HepG2 (cell line): ENCODE data around the gene APOC1. TPM values are rescaled to one million over a fixed set of nuclear protein-coding genes. Genes with fewer than 3 reads are reported as not detected.
A peak's percentile ranks its signal among the peaks of the same experiment; 100 is the strongest.

Source experiments
- SNAPC2 ChIP-seq: sonication (generic); formaldehyde crosslinking; IDR thresholded peaks from 2 replicates; pipeline ENCODE4 v1.8.1; 2022; ENCODE audit warnings: mild to moderate bottlenecking, missing genetic modification reagents
- SRSF9 ChIP-seq: fragments of 200-400 bp; formaldehyde crosslinking; IDR thresholded peaks from 2 replicates; pipeline ENCODE4 v1.6.1; 2018; ENCODE audit warnings: borderline replicate concordance, mild to moderate bottlenecking, low read depth, low read length; ENCODE audit not compliant: insufficient read depth, poor library complexity, severe bottlenecking
- SSRP1 ChIP-seq: IDR thresholded peaks from 2 replicates; pipeline ENCODE4 v1.6.1; 2016; ENCODE audit warnings: control low read depth
- TCF7 ChIP-seq: sonication (generic); IDR thresholded peaks from 2 replicates; pipeline ENCODE4 v1.6.1; 2016; ENCODE audit warnings: antibody characterized with exemption, low read depth
- THAP11 ChIP-seq: IDR thresholded peaks from 2 replicates; pipeline ENCODE4 v1.6.1; 2016; ENCODE audit warnings: missing biosample characterization, missing genetic modification reagents
- ZNF24 ChIP-seq: fragments of 450-650 bp; IDR thresholded peaks from 2 replicates; pipeline ENCODE4 v1.6.1; 2017; ENCODE audit warnings: antibody characterized with exemption, mild to moderate bottlenecking
- ZNF678 ChIP-seq: sonication (generic); formaldehyde crosslinking; IDR thresholded peaks from 2 replicates; pipeline ENCODE4 v1.4.0; 2020; ENCODE audit warnings: mild to moderate bottlenecking, missing genetic modification reagents
- polyA plus RNA-seq, 8 experiments: library from polyadenylated mRNA; depleted of rRNA in 3 of 8; stranded (reverse) in 7 of 8; unstranded in 1 of 8; fragments of >200 nt; fragmentation: Illumina TruSeq in 4 of 8; extraction: Trizol in 4 of 8; gene quantifications; 2 replicates each; pipeline versions ENCODE4 v1.2.1 to v1.2.3, GENCODE V29; 2011 to 2016; ENCODE audit warnings: low read depth in 4 of 8, missing spikeins in 1 of 8, mixed read lengths in 1 of 8; ENCODE audit not compliant: insufficient read depth in 1 of 8
- total RNA-seq, 5 experiments: library from RNA; depleted of rRNA; stranded (reverse); fragments of >200 nt; fragmentation: Illumina TruSeq; extraction: Trizol; gene quantifications; 2 replicates each; pipeline ENCODE4 v1.2.3, GENCODE V29; 2016; ENCODE audit warnings: low read depth in 1 of 5
- TF ChIP-seq, protein P1 (sequence below): conservative IDR thresholded peaks from 2 replicates; pipeline ENCODE4 v1.6.1; 2018; ENCODE audit warnings: missing genetic modification reagents
- TF ChIP-seq, protein P2 (sequence below), 2 experiments: sonication (generic) in 1 of 2; formaldehyde crosslinking in 1 of 2; IDR thresholded peaks; 2 replicates each; pipeline versions ENCODE4 v1.4.0 to v1.6.1; 2018 to 2020; ENCODE audit warnings: missing genetic modification reagents in 2 of 2, borderline replicate concordance in 1 of 2, low read depth in 1 of 2, mild to moderate bottlenecking in 1 of 2, missing biosample characterization in 1 of 2
- TF ChIP-seq, protein P3 (sequence below): sonication (generic); formaldehyde crosslinking; IDR thresholded peaks from 2 replicates; pipeline ENCODE4 v1.8.0; 2022; ENCODE audit warnings: mild to moderate bottlenecking, missing genetic modification reagents, borderline replicate concordance
- TF ChIP-seq, protein P4 (sequence below): sonication (generic); formaldehyde crosslinking; IDR thresholded peaks from 2 replicates; pipeline ENCODE4 v1.4.0; 2020; ENCODE audit warnings: low read depth, mild to moderate bottlenecking, missing genetic modification reagents
- TF ChIP-seq, protein P5 (sequence below): sonication (generic); formaldehyde crosslinking; IDR thresholded peaks from 2 replicates; pipeline ENCODE4 v1.8.0; 2022; ENCODE audit warnings: mild to moderate bottlenecking, missing genetic modification reagents; ENCODE audit not compliant: insufficient replicate concordance
- TF ChIP-seq, protein P6 (sequence below): IDR thresholded peaks from 2 replicates; pipeline ENCODE4 v1.4.0; 2020; ENCODE audit warnings: mild to moderate bottlenecking, missing genetic modification reagents
- TF ChIP-seq, protein P7 (sequence below): sonication (generic); formaldehyde crosslinking; IDR thresholded peaks from 2 replicates; pipeline ENCODE4 v1.5.0; 2020; ENCODE audit warnings: missing genetic modification reagents

APOC1 gene
- total and polyA plus RNA-seq, 2 of the 13 experiments (the other 11 are each of a cell fraction or from before 2014, with no cell fraction given): 600 to 1,235 TPM

DNA sequence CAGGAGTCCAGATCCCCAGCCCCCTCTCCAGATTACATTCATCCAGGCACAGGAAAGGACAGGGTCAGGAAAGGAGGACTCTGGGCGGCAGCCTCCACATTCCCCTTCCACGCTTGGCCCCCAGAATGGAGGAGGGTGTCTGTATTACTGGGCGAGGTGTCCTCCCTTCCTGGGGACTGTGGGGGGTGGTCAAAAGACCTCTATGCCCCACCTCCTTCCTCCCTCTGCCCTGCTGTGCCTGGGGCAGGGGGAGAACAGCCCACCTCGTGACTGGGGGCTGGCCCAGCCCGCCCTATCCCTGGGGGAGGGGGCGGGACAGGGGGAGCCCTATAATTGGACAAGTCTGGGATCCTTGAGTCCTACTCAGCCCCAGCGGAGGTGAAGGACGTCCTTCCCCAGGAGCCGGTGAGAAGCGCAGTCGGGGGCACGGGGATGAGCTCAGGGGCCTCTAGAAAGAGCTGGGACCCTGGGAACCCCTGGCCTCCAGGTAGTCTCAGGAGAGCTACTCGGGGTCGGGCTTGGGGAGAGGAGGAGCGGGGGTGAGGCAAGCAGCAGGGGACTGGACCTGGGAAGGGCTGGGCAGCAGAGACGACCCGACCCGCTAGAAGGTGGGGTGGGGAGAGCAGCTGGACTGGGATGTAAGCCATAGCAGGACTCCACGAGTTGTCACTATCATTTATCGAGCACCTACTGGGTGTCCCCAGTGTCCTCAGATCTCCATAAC lies 8.8 kb upstream of the APOC1 start, which contains the start of gene APOE (continued):
- TF ChIP-seq SRSF9: no peak
- TF ChIP-seq TCF7: no peak
- TF ChIP-seq, protein P1, sequence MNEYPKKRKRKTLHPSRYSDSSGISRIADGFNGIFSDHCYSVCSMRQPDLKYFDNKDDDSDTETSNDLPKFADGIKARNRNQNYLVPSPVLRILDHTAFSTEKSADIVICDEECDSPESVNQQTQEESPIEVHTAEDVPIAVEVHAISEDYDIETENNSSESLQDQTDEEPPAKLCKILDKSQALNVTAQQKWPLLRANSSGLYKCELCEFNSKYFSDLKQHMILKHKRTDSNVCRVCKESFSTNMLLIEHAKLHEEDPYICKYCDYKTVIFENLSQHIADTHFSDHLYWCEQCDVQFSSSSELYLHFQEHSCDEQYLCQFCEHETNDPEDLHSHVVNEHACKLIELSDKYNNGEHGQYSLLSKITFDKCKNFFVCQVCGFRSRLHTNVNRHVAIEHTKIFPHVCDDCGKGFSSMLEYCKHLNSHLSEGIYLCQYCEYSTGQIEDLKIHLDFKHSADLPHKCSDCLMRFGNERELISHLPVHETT (CRISPR knock-in tag): no peak
- TF ChIP-seq, protein P2, sequence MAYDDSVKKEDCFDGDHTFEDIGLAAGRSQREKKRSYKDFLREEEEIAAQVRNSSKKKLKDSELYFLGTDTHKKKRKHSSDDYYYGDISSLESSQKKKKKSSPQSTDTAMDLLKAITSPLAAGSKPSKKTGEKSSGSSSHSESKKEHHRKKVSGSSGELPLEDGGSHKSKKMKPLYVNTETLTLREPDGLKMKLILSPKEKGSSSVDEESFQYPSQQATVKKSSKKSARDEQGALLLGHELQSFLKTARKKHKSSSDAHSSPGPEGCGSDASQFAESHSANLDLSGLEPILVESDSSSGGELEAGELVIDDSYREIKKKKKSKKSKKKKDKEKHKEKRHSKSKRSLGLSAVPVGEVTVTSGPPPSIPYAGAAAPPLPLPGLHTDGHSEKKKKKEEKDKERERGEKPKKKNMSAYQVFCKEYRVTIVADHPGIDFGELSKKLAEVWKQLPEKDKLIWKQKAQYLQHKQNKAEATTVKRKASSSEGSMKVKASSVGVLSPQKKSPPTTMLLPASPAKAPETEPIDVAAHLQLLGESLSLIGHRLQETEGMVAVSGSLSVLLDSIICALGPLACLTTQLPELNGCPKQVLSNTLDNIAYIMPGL (CRISPR knock-in tag; IDR thresholded peaks at IDR 0.05; ENCODE audit: borderline replicate concordance in 1 of 2, low read depth in 1 of 2): peak; percentile 23 to 50; a peak in 2 of 4 replicates
- TF ChIP-seq THAP11 (CRISPR knock-in tag): peak; percentile 29; the same call in 1 of the 2 replicates
- TF ChIP-seq, protein P3, sequence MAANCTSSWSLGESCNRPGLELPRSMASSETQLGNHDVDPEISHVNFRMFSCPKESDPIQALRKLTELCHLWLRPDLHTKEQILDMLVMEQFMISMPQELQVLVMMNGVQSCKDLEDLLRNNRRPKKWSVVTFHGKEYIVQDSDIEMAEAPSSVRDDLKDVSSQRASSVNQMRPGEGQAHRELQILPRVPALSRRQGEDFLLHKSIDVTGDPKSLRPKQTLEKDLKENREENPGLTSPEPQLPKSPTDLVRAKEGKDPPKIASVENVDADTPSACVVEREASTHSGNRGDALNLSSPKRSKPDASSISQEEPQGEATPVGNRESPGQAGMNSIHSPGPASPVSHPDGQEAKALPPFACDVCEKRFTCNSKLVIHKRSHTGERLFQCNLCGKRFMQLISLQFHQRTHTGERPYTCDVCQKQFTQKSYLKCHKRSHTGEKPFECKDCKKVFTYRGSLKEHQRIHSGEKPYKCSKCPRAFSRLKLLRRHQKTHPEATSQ (CRISPR knock-in tag): no peak
- TF ChIP-seq SSRP1 (CRISPR knock-in tag): no peak
- TF ChIP-seq ZNF24: no peak
- TF ChIP-seq, protein P4, sequence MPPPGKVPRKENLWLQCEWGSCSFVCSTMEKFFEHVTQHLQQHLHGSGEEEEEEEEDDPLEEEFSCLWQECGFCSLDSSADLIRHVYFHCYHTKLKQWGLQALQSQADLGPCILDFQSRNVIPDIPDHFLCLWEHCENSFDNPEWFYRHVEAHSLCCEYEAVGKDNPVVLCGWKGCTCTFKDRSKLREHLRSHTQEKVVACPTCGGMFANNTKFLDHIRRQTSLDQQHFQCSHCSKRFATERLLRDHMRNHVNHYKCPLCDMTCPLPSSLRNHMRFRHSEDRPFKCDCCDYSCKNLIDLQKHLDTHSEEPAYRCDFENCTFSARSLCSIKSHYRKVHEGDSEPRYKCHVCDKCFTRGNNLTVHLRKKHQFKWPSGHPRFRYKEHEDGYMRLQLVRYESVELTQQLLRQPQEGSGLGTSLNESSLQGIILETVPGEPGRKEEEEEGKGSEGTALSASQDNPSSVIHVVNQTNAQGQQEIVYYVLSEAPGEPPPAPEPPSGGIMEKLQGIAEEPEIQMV (CRISPR knock-in tag): peak; percentile 75; the same call in 1 of the 2 replicates
- TF ChIP-seq, protein P5, sequence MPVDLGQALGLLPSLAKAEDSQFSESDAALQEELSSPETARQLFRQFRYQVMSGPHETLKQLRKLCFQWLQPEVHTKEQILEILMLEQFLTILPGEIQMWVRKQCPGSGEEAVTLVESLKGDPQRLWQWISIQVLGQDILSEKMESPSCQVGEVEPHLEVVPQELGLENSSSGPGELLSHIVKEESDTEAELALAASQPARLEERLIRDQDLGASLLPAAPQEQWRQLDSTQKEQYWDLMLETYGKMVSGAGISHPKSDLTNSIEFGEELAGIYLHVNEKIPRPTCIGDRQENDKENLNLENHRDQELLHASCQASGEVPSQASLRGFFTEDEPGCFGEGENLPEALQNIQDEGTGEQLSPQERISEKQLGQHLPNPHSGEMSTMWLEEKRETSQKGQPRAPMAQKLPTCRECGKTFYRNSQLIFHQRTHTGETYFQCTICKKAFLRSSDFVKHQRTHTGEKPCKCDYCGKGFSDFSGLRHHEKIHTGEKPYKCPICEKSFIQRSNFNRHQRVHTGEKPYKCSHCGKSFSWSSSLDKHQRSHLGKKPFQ: no peak
- TF ChIP-seq SNAPC2 (CRISPR knock-in tag): 0 out of 2 replicates have a peak, but pooled peaks have one; percentile 68
- peak; percentile 63; the same call in 1 of the 2 replicates for TF ChIP-seq ZNF678
- TF ChIP-seq, protein P6, sequence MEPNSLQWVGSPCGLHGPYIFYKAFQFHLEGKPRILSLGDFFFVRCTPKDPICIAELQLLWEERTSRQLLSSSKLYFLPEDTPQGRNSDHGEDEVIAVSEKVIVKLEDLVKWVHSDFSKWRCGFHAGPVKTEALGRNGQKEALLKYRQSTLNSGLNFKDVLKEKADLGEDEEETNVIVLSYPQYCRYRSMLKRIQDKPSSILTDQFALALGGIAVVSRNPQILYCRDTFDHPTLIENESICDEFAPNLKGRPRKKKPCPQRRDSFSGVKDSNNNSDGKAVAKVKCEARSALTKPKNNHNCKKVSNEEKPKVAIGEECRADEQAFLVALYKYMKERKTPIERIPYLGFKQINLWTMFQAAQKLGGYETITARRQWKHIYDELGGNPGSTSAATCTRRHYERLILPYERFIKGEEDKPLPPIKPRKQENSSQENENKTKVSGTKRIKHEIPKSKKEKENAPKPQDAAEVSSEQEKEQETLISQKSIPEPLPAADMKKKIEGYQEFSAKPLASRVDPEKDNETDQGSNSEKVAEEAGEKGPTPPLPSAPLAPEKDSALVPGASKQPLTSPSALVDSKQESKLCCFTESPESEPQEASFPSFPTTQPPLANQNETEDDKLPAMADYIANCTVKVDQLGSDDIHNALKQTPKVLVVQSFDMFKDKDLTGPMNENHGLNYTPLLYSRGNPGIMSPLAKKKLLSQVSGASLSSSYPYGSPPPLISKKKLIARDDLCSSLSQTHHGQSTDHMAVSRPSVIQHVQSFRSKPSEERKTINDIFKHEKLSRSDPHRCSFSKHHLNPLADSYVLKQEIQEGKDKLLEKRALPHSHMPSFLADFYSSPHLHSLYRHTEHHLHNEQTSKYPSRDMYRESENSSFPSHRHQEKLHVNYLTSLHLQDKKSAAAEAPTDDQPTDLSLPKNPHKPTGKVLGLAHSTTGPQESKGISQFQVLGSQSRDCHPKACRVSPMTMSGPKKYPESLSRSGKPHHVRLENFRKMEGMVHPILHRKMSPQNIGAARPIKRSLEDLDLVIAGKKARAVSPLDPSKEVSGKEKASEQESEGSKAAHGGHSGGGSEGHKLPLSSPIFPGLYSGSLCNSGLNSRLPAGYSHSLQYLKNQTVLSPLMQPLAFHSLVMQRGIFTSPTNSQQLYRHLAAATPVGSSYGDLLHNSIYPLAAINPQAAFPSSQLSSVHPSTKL: no peak
- TF ChIP-seq, protein P7, sequence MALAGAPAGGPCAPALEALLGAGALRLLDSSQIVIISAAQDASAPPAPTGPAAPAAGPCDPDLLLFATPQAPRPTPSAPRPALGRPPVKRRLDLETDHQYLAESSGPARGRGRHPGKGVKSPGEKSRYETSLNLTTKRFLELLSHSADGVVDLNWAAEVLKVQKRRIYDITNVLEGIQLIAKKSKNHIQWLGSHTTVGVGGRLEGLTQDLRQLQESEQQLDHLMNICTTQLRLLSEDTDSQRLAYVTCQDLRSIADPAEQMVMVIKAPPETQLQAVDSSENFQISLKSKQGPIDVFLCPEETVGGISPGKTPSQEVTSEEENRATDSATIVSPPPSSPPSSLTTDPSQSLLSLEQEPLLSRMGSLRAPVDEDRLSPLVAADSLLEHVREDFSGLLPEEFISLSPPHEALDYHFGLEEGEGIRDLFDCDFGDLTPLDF (CRISPR knock-in tag): 0 out of 2 replicates have a peak, but pooled peaks have one; percentile 28
